H9 (cell line): ENCODE data around the gene APOB. TPM values are rescaled to one million over a fixed set of nuclear protein-coding genes. Genes with fewer than 3 reads are reported as not detected.

Experiments used
- DNase-seq: peaks from one replicate; pipeline ENCODE4 v3.0.0-alpha.2; 2017
- H2AFZ ChIP-seq: one replicate; pipeline ENCODE4 v1.6.1; 2013; ENCODE audit warnings: mild to moderate bottlenecking, low read length, control low read depth, moderate library complexity
- H2AK5ac ChIP-seq: 2 replicates; pipeline ENCODE4 v1.6.1; 2013; ENCODE audit warnings: low read length, control low read depth, mixed read lengths; ENCODE audit not compliant: insufficient read length
- H2BK120ac ChIP-seq: one replicate; pipeline ENCODE4 v1.6.1; 2013; ENCODE audit warnings: low read depth, mild to moderate bottlenecking, low read length, control low read depth, inconsistent platforms; ENCODE audit not compliant: poor library complexity, severe bottlenecking
- H2BK12ac ChIP-seq: 2 replicates; pipeline ENCODE4 v1.6.1; 2013; ENCODE audit warnings: low read length, control low read depth, mixed read lengths, low read depth; ENCODE audit not compliant: insufficient read length
- H2BK15ac ChIP-seq: 2 replicates; pipeline ENCODE4 v1.6.1; 2013; ENCODE audit warnings: low read depth, low read length, control low read depth
- H2BK20ac ChIP-seq: one replicate; pipeline ENCODE4 v1.6.1; 2013; ENCODE audit warnings: low read depth, mild to moderate bottlenecking, low read length, control low read depth, inconsistent platforms; ENCODE audit not compliant: poor library complexity, severe bottlenecking
- H2BK5ac ChIP-seq: 2 replicates; pipeline ENCODE4 v1.6.1; 2013; ENCODE audit warnings: low read length, control low read depth, mixed read lengths; ENCODE audit not compliant: insufficient read length
- H3K14ac ChIP-seq: 2 replicates; pipeline ENCODE4 v1.6.1; 2013; ENCODE audit warnings: low read length, control low read depth; ENCODE audit not compliant: insufficient read depth
- H3K18ac ChIP-seq: 2 replicates; pipeline ENCODE4 v1.6.1; 2013; ENCODE audit warnings: low read depth, mild to moderate bottlenecking, mixed read lengths, low read length, control low read depth; ENCODE audit not compliant: insufficient read length
- H3K23ac ChIP-seq: 2 replicates; pipeline ENCODE4 v1.6.1; 2013; ENCODE audit warnings: low read length, control low read depth, mixed read lengths, low read depth; ENCODE audit not compliant: insufficient read length
- H3K23me2 ChIP-seq: 2 replicates; pipeline ENCODE4 v1.6.1; 2013; ENCODE audit warnings: low read depth, mild to moderate bottlenecking, mixed read lengths, low read length, control low read depth; ENCODE audit not compliant: insufficient read length, poor library complexity, severe bottlenecking
- H3K27ac ChIP-seq: 2 replicates; pipeline ENCODE4 v1.5.1; 2013; ENCODE audit warnings: low read length, control low read depth, mixed read lengths, low read depth; ENCODE audit not compliant: insufficient read length
- H3K27me3 ChIP-seq: 2 replicates; pipeline ENCODE4 v1.6.1; 2013; ENCODE audit warnings: low read length, control low read depth, inconsistent platforms; ENCODE audit not compliant: insufficient read depth
- H3K4ac ChIP-seq: 2 replicates; pipeline ENCODE4 v1.6.1; 2013; ENCODE audit warnings: low read depth, mild to moderate bottlenecking, control low read depth, inconsistent platforms, low read length, moderate library complexity
- H3K4me1 ChIP-seq: 2 replicates; pipeline ENCODE4 v1.6.1; 2013; ENCODE audit warnings: low read length, control low read depth, inconsistent platforms; ENCODE audit not compliant: insufficient read depth
- H3K4me2 ChIP-seq: 2 replicates; pipeline ENCODE4 v1.6.1; 2013; ENCODE audit warnings: low read length, control low read depth, mixed read lengths; ENCODE audit not compliant: insufficient read length, insufficient read depth
- H3K56ac ChIP-seq: 2 replicates; pipeline ENCODE4 v1.6.1; 2013; ENCODE audit warnings: low read depth, mild to moderate bottlenecking, mixed read lengths, low read length, control low read depth; ENCODE audit not compliant: insufficient read length
- H3K79me1 ChIP-seq: 2 replicates; pipeline ENCODE4 v1.6.1; 2013; ENCODE audit warnings: low read depth, mild to moderate bottlenecking, moderate library complexity, low read length, control low read depth, inconsistent platforms; ENCODE audit not compliant: insufficient read depth, poor library complexity, severe bottlenecking
- H3K79me2 ChIP-seq: 2 replicates; pipeline ENCODE4 v1.6.1; 2013; ENCODE audit warnings: low read length, control low read depth, inconsistent platforms; ENCODE audit not compliant: insufficient read depth
- H3K9ac ChIP-seq: 2 replicates; pipeline ENCODE4 v1.6.1; 2013; ENCODE audit warnings: low read length, control low read depth, mixed read lengths; ENCODE audit not compliant: insufficient read length; ENCODE audit errors: extremely low read depth
- H3K9me3 ChIP-seq: one replicate; pipeline ENCODE4 v1.6.1; 2013; ENCODE audit warnings: low read depth, low read length, inconsistent platforms; ENCODE audit not compliant: control insufficient read depth
- H3T11ph ChIP-seq: one replicate; pipeline ENCODE4 v1.6.1; 2013; ENCODE audit warnings: mild to moderate bottlenecking, low read length, control low read depth, inconsistent platforms
- H4K20me1 ChIP-seq: one replicate; pipeline ENCODE4 v1.6.1; 2013; ENCODE audit not compliant: control insufficient read depth, insufficient read length, insufficient read depth
- H4K5ac ChIP-seq: 2 replicates; pipeline ENCODE4 v1.6.1; 2013; ENCODE audit warnings: low read depth, mild to moderate bottlenecking, mixed read lengths, low read length, control low read depth; ENCODE audit not compliant: insufficient read length
- H4K8ac ChIP-seq: replicated peaks from 2 replicates; pipeline ENCODE4 v1.6.1; 2013; ENCODE audit warnings: low read length, control low read depth, mixed read lengths, low read depth; ENCODE audit not compliant: insufficient read length
- H4K91ac ChIP-seq: 2 replicates; pipeline ENCODE4 v1.6.1; 2013; ENCODE audit warnings: low read depth, mild to moderate bottlenecking, moderate library complexity, mixed read lengths, low read length, control low read depth; ENCODE audit not compliant: insufficient read length
- H3K27ac Mint-ChIP-seq, 3 experiments: 2 replicates in 2 of 3; 3 replicates in 1 of 3; pipeline ENCODE4 v1.8.0; 2020 to 2021; ENCODE audit warnings: mixed read lengths in 3 of 3, mild to moderate bottlenecking in 1 of 3, moderate library complexity in 1 of 3
- H3K27me3 Mint-ChIP-seq: 2 replicates; pipeline ENCODE4 v1.8.0; 2021; ENCODE audit warnings: low read depth, mild to moderate bottlenecking, moderate library complexity, mixed read lengths
- H3K36me3 Mint-ChIP-seq, 3 experiments: 2 replicates in 2 of 3; 3 replicates in 1 of 3; pipeline ENCODE4 v1.8.0; 2020 to 2021; ENCODE audit warnings: low read depth in 3 of 3, mixed read lengths in 3 of 3; ENCODE audit not compliant: insufficient read depth in 1 of 3
- H3K4me1 Mint-ChIP-seq, 2 experiments: 2 replicates each; pipeline ENCODE4 v1.8.0; 2020; ENCODE audit warnings: mixed read lengths in 2 of 2
- H3K4me3 Mint-ChIP-seq, 2 experiments: 2 replicates in 1 of 2; 3 replicates in 1 of 2; pipeline ENCODE4 v1.8.0; 2020 to 2021; ENCODE audit warnings: mild to moderate bottlenecking in 2 of 2, mixed read lengths in 2 of 2, moderate library complexity in 1 of 2
- H3K9me3 Mint-ChIP-seq, 2 experiments: 2 replicates in 1 of 2; 3 replicates in 1 of 2; pipeline ENCODE4 v1.8.0; 2020; ENCODE audit warnings: mild to moderate bottlenecking in 2 of 2, mixed read lengths in 2 of 2, moderate library complexity in 1 of 2
- WGBS: extraction: QIAGEN DNeasy Blood & Tissue Kit; methylation state at CpG from one replicate; pipeline ENCODE4 v1.1.7; 2013; ENCODE audit warnings: missing lambda C conversion rate, low lambda C conversion rate, mixed read lengths; ENCODE audit not compliant: insufficient read length; ENCODE audit errors: extremely low coverage; 5-methylcytosine and 5-hydroxymethylcytosine counted together
- total RNA-seq: library from RNA; stranded (reverse); gene quantifications from 2 replicates; pipeline ENCODE4 v1.2.1, GENCODE V29; 2021
- TF ChIP-seq, protein P1 (sequence below): fragments of 200-600 bp; sonication (generic); conservative IDR thresholded peaks from 3 replicates; pipeline ENCODE4 v1.8.0; 2021; ENCODE audit warnings: antibody characterized with exemption, mild to moderate bottlenecking

APOB gene
- total RNA-seq, 1 experiment from 2014 or later, result 0.26 TPM

GRCh38 chr2:21008790-21009661 lies 34.8 kb downstream of the APOB start:
- Histone ChIP-seq H4K20me1 (no peaks in the 10 kb centered on the region), H4K8ac (no peak overlapping the region), H2BK5ac (no peak overlapping the region), H2BK20ac (no peak overlapping the region), H4K91ac (no peak overlapping the region), H3K14ac (no peak overlapping the region), H2AFZ (no peak overlapping the region), H3K79me1 (no peaks in the 10 kb centered on the region), H3K4me1 (no peaks in the 10 kb centered on the region), H3K18ac (no peak overlapping the region), H3K23me2 (no peaks in the 10 kb centered on the region), H3K4ac (no peak overlapping the region), H3K9ac (no peak overlapping the region), H3K27ac (no peak overlapping the region), H3K9me3 (no peaks in the 10 kb centered on the region), H3K56ac (no peak overlapping the region), H3K27me3 (no peaks in the 10 kb centered on the region), H3K4me2 (no peak overlapping the region), H2BK12ac (no peak overlapping the region), H3T11ph (no peak overlapping the region), H3K79me2 (no peaks in the 10 kb centered on the region), H4K5ac (no peak overlapping the region), H2BK15ac (no peak overlapping the region), H3K23ac (no peak overlapping the region), H2AK5ac (no peak overlapping the region), H2BK120ac (no peak overlapping the region)
- TF ChIP-seq, protein P1, sequence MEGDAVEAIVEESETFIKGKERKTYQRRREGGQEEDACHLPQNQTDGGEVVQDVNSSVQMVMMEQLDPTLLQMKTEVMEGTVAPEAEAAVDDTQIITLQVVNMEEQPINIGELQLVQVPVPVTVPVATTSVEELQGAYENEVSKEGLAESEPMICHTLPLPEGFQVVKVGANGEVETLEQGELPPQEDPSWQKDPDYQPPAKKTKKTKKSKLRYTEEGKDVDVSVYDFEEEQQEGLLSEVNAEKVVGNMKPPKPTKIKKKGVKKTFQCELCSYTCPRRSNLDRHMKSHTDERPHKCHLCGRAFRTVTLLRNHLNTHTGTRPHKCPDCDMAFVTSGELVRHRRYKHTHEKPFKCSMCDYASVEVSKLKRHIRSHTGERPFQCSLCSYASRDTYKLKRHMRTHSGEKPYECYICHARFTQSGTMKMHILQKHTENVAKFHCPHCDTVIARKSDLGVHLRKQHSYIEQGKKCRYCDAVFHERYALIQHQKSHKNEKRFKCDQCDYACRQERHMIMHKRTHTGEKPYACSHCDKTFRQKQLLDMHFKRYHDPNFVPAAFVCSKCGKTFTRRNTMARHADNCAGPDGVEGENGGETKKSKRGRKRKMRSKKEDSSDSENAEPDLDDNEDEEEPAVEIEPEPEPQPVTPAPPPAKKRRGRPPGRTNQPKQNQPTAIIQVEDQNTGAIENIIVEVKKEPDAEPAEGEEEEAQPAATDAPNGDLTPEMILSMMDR, result no peak
- H3K4me1 Mint-ChIP-seq, result no peaks in the 10 kb centered on the region
- WGBS, result no CpG with 5 or more reads among the region's 7 CpGs
- H3K9me3 Mint-ChIP-seq, result no peaks in the 10 kb centered on the region; a peak in 2 of 5 replicates
- H3K27ac Mint-ChIP-seq, result no peak overlapping the region
- H3K27me3 Mint-ChIP-seq, result peaks cover 44% of the 10 kb centered on the region
- H3K4me3 Mint-ChIP-seq, result no peak overlapping the region
- no peaks in the 10 kb centered on the region for H3K36me3 Mint-ChIP-seq
- DNase-seq, result no peak
